ENCODE results near the gene LRG1.

GRCh38 chr19:4536798-4537197 is 3.0 kb downstream of the LRG1 start:
- TF ChIP-seq, protein P1, sequence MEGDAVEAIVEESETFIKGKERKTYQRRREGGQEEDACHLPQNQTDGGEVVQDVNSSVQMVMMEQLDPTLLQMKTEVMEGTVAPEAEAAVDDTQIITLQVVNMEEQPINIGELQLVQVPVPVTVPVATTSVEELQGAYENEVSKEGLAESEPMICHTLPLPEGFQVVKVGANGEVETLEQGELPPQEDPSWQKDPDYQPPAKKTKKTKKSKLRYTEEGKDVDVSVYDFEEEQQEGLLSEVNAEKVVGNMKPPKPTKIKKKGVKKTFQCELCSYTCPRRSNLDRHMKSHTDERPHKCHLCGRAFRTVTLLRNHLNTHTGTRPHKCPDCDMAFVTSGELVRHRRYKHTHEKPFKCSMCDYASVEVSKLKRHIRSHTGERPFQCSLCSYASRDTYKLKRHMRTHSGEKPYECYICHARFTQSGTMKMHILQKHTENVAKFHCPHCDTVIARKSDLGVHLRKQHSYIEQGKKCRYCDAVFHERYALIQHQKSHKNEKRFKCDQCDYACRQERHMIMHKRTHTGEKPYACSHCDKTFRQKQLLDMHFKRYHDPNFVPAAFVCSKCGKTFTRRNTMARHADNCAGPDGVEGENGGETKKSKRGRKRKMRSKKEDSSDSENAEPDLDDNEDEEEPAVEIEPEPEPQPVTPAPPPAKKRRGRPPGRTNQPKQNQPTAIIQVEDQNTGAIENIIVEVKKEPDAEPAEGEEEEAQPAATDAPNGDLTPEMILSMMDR (IDR thresholded peaks at IDR 0.05) = no peak
- no peak for TF ChIP-seq ZFX (IDR thresholded peaks at IDR 0.05; ENCODE audit: borderline replicate concordance)
